Liver (tissue), 9 donors: ENCODE data around the gene SCGN. TPM values are rescaled to one million over a fixed set of nuclear protein-coding genes. Genes with fewer than 3 reads are reported as not detected.
A peak's percentile ranks its signal among the peaks of the same experiment; 100 is the strongest.

Source experiments
- DNase-seq: peaks from one replicate; pipeline ENCODE4 v3.0.0-alpha.2; 2017; ENCODE audit warnings: low spot score
- H3K27ac ChIP-seq, 2 donors: one replicate each; pipeline ENCODE4 v1.7.0; 2013; ENCODE audit warnings: inconsistent platforms in 2 of 2, low read length in 2 of 2, control low read depth in 1 of 2, low read depth in 1 of 2, mild to moderate bottlenecking in 1 of 2
- H3K27me3 ChIP-seq, 4 donors: one replicate each; pipeline versions ENCODE4 v1.6.1 to v1.7.0; 2013; ENCODE audit warnings: low read length in 3 of 4, inconsistent platforms in 1 of 4, mild to moderate bottlenecking in 1 of 4, moderate library complexity in 1 of 4; ENCODE audit not compliant: control insufficient read depth in 4 of 4, insufficient read depth in 4 of 4
- H3K36me3 ChIP-seq, 4 donors: one replicate each; pipeline versions ENCODE4 v1.6.1 to v1.7.0; 2013; ENCODE audit warnings: low read length in 3 of 4, mild to moderate bottlenecking in 3 of 4, low read depth in 1 of 4, moderate library complexity in 1 of 4; ENCODE audit not compliant: control insufficient read depth in 4 of 4, insufficient read depth in 3 of 4
- H3K4me1 ChIP-seq, 4 donors: one replicate each; pipeline versions ENCODE4 v1.6.1 to v1.7.0; 2013; ENCODE audit warnings: low read length in 3 of 4, mild to moderate bottlenecking in 3 of 4, moderate library complexity in 1 of 4; ENCODE audit not compliant: control insufficient read depth in 4 of 4, insufficient read depth in 4 of 4
- H3K4me3 ChIP-seq, 3 donors: one replicate each; pipeline versions ENCODE4 v1.6.1 to v1.7.0; 2013; ENCODE audit warnings: low read length in 3 of 3, control low read depth in 1 of 3, low read depth in 1 of 3, mild to moderate bottlenecking in 1 of 3
- H3K9ac ChIP-seq, 2 donors: one replicate each; pipeline ENCODE4 v1.7.0; 2013; ENCODE audit warnings: low read length in 2 of 2, mild to moderate bottlenecking in 2 of 2, moderate library complexity in 2 of 2, control low read depth in 1 of 2, low read depth in 1 of 2
- H3K9me3 ChIP-seq, 4 donors: one replicate each; pipeline versions ENCODE4 v1.6.1 to v1.7.0; 2013; ENCODE audit warnings: low read length in 3 of 4; ENCODE audit not compliant: control insufficient read depth in 4 of 4
- EGR1 ChIP-seq, 2 donors: IDR thresholded peaks; 2 replicates each; pipeline ENCODE4 v1.6.1; 2016 to 2018; ENCODE audit warnings: antibody characterized with exemption in 2 of 2, low read depth in 2 of 2
- FOXA1 ChIP-seq: IDR thresholded peaks from 2 replicates; pipeline ENCODE4 v1.6.1; 2016; ENCODE audit warnings: antibody characterized with exemption
- FOXA2 ChIP-seq: IDR thresholded peaks from 2 replicates; pipeline ENCODE4 v1.6.1; 2016; ENCODE audit warnings: antibody characterized with exemption
- GABPA ChIP-seq, 2 donors: IDR thresholded peaks in 1 of 2; conservative IDR thresholded peaks in 1 of 2; 2 replicates each; pipeline ENCODE4 v1.6.1; 2016; ENCODE audit warnings: antibody characterized with exemption in 2 of 2, mild to moderate bottlenecking in 1 of 2, moderate library complexity in 1 of 2
- HNF4A ChIP-seq, 2 donors: conservative IDR thresholded peaks; 2 replicates each; pipeline ENCODE4 v1.6.1; 2016; ENCODE audit warnings: antibody characterized with exemption in 2 of 2, mild to moderate bottlenecking in 2 of 2
- HNF4G ChIP-seq: IDR thresholded peaks from 2 replicates; pipeline ENCODE4 v1.6.1; 2016; ENCODE audit warnings: antibody characterized with exemption
- JUND ChIP-seq, 2 donors: IDR thresholded peaks; 2 replicates each; pipeline ENCODE4 v1.6.1; 2016; ENCODE audit warnings: antibody characterized with exemption in 2 of 2
- NR2F2 ChIP-seq: IDR thresholded peaks from 2 replicates; pipeline ENCODE4 v1.6.1; 2016; ENCODE audit warnings: antibody characterized with exemption
- RAD21 ChIP-seq, 2 donors: IDR thresholded peaks; 2 replicates each; pipeline ENCODE4 v1.6.1; 2016; ENCODE audit warnings: antibody characterized with exemption in 2 of 2, mild to moderate bottlenecking in 2 of 2
- RXRA ChIP-seq, 2 donors: IDR thresholded peaks; 2 replicates each; pipeline ENCODE4 v1.6.1; 2017 to 2018; ENCODE audit warnings: antibody characterized with exemption in 2 of 2, mild to moderate bottlenecking in 1 of 2
- SP1 ChIP-seq: IDR thresholded peaks from 2 replicates; pipeline ENCODE4 v1.6.1; 2018; ENCODE audit warnings: antibody characterized with exemption, mild to moderate bottlenecking
- TAF1 ChIP-seq: conservative IDR thresholded peaks from 2 replicates; pipeline ENCODE4 v1.6.1; 2016; ENCODE audit warnings: antibody characterized with exemption, mild to moderate bottlenecking
- YY1 ChIP-seq: IDR thresholded peaks from 2 replicates; pipeline ENCODE4 v1.6.1; 2016; ENCODE audit warnings: antibody characterized with exemption, mild to moderate bottlenecking
- WGBS: extraction: QIAGEN DNeasy Blood & Tissue Kit; methylation state at CpG from one replicate; pipeline ENCODE4 v1.1.7; 2013; 5-methylcytosine and 5-hydroxymethylcytosine counted together
- polyA plus RNA-seq, 2 donors: library from polyadenylated mRNA; stranded (reverse) in 1 of 2; unstranded in 1 of 2; fragments of 200-250 nt in 1 of 2; fragments of >200 nt in 1 of 2; fragmentation: Nextera tagmentation in 1 of 2; extraction: Ambion mirVana in 1 of 2; gene quantifications; one replicate each; pipeline versions ENCODE4 v1.2.1 to v1.2.3, GENCODE V29; 2013 to 2015
- total RNA-seq, 2 donors: library from RNA; depleted of rRNA; stranded (reverse); fragments of >200 nt; gene quantifications; one replicate each; pipeline ENCODE4 v1.2.3, GENCODE V29; 2014
- TF ChIP-seq, protein P1 (sequence below): IDR thresholded peaks from 2 replicates; pipeline ENCODE4 v1.6.1; 2016; ENCODE audit warnings: antibody characterized with exemption, mild to moderate bottlenecking
- TF ChIP-seq, protein P2 (sequence below): IDR thresholded peaks from 2 replicates; pipeline ENCODE4 v1.6.1; 2016; ENCODE audit warnings: antibody characterized with exemption
- TF ChIP-seq, protein P3 (sequence below): fragments of 150-350 bp; IDR thresholded peaks from 2 replicates; pipeline ENCODE4 v1.5.1; 2017; ENCODE audit warnings: improper control_type of control experiment, low read depth, low read length; ENCODE audit not compliant: missing input control
- TF ChIP-seq, protein P4 (sequence below): IDR thresholded peaks from 2 replicates; pipeline ENCODE4 v1.6.1; 2016; ENCODE audit warnings: antibody characterized with exemption
- TF ChIP-seq, protein P5 (sequence below): IDR thresholded peaks from 2 replicates; pipeline ENCODE4 v1.6.1; 2016; ENCODE audit warnings: antibody characterized with exemption
- donor health status: healthy.
- donor health status: healthy.
- donor health status: healthy.
- donor health status: healthy.
- donor health status: healthy.

The SCGN gene, protein sequence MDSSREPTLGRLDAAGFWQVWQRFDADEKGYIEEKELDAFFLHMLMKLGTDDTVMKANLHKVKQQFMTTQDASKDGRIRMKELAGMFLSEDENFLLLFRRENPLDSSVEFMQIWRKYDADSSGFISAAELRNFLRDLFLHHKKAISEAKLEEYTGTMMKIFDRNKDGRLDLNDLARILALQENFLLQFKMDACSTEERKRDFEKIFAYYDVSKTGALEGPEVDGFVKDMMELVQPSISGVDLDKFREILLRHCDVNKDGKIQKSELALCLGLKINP
- total RNA-seq (1 to 10 TPM in 1 of 2 donors, under 1 TPM in 1; 0.28 to 5.0 TPM), polyA plus RNA-seq (1 to 10 TPM in 1 of 2 donors, under 1 TPM in 1; 0.54 to 8.1 TPM)

DNA sequence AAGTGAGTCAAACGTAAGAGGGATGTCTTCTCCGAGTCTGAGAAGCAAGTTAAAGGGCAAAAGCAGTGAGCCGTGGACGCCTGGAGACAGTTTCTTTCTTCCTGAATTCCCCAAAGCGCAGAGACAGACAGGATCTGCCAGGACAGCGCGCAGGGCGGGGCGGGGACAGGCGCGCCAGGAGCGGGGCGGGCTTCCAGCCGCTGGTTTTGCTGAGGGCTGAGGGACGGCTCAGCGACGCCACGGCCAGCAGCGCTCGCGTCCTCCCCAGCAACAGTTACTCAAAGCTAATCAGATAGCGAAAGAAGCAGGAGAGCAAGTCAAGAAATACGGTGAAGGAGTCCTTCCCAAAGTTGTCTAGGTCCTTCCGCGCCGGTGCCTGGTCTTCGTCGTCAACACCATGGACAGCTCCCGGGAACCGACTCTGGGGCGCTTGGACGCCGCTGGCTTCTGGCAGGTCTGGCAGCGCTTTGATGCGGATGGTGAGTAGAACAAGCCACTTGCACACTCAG is at the start of gene SCGN:
Gene SCGN, plus strand, starts transcription at position 209 of the 509 bp plus-strand sequence. Its CDS starts 189 bp downstream, at position 398.
- 7% methylated on average over 35 of the region's 35 CpGs for WGBS
- Histone ChIP-seq H3K9ac (no peak within 1 kb of the TSS), H3K36me3 (no peaks in the 10 kb centered on the region), H3K27me3 (peaks cover 0 to 17% (median 5%) of the 10 kb centered on the region in 4 donors), H3K4me3 (peak within 1 kb of the TSS in 1 of 3 donors; percentile 28), H3K27ac (no peak within 1 kb of the TSS), H3K9me3 (no peaks in the 10 kb centered on the region), H3K4me1 (peaks cover 0 to 5% (median 1%) of the 10 kb centered on the region in 4 donors)
- peak; percentile 75 for DNase-seq
- no peak for TF ChIP-seq RXRA (IDR thresholded peaks at IDR 0.05)
- TF ChIP-seq, protein P1, sequence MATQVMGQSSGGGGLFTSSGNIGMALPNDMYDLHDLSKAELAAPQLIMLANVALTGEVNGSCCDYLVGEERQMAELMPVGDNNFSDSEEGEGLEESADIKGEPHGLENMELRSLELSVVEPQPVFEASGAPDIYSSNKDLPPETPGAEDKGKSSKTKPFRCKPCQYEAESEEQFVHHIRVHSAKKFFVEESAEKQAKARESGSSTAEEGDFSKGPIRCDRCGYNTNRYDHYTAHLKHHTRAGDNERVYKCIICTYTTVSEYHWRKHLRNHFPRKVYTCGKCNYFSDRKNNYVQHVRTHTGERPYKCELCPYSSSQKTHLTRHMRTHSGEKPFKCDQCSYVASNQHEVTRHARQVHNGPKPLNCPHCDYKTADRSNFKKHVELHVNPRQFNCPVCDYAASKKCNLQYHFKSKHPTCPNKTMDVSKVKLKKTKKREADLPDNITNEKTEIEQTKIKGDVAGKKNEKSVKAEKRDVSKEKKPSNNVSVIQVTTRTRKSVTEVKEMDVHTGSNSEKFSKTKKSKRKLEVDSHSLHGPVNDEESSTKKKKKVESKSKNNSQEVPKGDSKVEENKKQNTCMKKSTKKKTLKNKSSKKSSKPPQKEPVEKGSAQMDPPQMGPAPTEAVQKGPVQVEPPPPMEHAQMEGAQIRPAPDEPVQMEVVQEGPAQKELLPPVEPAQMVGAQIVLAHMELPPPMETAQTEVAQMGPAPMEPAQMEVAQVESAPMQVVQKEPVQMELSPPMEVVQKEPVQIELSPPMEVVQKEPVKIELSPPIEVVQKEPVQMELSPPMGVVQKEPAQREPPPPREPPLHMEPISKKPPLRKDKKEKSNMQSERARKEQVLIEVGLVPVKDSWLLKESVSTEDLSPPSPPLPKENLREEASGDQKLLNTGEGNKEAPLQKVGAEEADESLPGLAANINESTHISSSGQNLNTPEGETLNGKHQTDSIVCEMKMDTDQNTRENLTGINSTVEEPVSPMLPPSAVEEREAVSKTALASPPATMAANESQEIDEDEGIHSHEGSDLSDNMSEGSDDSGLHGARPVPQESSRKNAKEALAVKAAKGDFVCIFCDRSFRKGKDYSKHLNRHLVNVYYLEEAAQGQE: peak; percentile 100

DNA sequence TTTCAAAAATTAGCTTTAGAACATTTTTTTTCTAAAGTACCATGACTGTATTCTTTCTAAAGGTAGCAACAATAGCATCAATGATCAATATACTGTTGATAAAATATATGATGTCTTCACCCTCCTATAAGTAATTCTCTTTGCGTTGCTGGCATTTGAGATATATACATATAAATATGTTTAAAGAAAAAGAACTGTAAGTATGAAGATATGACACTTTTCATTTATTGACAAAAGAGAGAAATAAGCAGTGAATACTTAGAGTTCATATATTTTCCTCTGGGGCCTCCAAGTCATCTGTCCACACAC is 49.4 kb upstream of the SCGN start:
- WGBS: 98% methylated on average over 1 of the region's 1 CpG
- Histone ChIP-seq H3K4me3 (no peak overlapping the region), H3K27ac (no peak overlapping the region), H3K4me1 (no peaks in the 10 kb centered on the region), H3K36me3 (peaks cover 0 to 2% (median 0%) of the 10 kb centered on the region in 4 donors), H3K9me3 (no peaks in the 10 kb centered on the region), H3K27me3 (no peaks in the 10 kb centered on the region), H3K9ac (no peak overlapping the region)
- DNase-seq: no peak
- TF ChIP-seq, protein P2, sequence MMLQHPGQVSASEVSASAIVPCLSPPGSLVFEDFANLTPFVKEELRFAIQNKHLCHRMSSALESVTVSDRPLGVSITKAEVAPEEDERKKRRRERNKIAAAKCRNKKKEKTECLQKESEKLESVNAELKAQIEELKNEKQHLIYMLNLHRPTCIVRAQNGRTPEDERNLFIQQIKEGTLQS: no peak
- TF ChIP-seq GABPA (IDR thresholded peaks at IDR 0.05 in 1 of 2, conservative IDR thresholded peaks at IDR 0.05 in 1 of 2) (no peak), HNF4A (conservative IDR thresholded peaks at IDR 0.05) (no peak), FOXA2 (no peak), EGR1 (IDR thresholded peaks at IDR 0.05; ENCODE audit: low read depth in 2 of 2) (no peak), HNF4G (no peak), YY1 (no peak), RAD21 (IDR thresholded peaks at IDR 0.05) (no peak), TAF1 (no peak), SP1 (no peak), RXRA (IDR thresholded peaks at IDR 0.05) (no peak), NR2F2 (no peak), FOXA1 (no peak), JUND (IDR thresholded peaks at IDR 0.05) (no peak)
- TF ChIP-seq, protein P3, sequence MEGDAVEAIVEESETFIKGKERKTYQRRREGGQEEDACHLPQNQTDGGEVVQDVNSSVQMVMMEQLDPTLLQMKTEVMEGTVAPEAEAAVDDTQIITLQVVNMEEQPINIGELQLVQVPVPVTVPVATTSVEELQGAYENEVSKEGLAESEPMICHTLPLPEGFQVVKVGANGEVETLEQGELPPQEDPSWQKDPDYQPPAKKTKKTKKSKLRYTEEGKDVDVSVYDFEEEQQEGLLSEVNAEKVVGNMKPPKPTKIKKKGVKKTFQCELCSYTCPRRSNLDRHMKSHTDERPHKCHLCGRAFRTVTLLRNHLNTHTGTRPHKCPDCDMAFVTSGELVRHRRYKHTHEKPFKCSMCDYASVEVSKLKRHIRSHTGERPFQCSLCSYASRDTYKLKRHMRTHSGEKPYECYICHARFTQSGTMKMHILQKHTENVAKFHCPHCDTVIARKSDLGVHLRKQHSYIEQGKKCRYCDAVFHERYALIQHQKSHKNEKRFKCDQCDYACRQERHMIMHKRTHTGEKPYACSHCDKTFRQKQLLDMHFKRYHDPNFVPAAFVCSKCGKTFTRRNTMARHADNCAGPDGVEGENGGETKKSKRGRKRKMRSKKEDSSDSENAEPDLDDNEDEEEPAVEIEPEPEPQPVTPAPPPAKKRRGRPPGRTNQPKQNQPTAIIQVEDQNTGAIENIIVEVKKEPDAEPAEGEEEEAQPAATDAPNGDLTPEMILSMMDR: no peak
- TF ChIP-seq, protein P4, sequence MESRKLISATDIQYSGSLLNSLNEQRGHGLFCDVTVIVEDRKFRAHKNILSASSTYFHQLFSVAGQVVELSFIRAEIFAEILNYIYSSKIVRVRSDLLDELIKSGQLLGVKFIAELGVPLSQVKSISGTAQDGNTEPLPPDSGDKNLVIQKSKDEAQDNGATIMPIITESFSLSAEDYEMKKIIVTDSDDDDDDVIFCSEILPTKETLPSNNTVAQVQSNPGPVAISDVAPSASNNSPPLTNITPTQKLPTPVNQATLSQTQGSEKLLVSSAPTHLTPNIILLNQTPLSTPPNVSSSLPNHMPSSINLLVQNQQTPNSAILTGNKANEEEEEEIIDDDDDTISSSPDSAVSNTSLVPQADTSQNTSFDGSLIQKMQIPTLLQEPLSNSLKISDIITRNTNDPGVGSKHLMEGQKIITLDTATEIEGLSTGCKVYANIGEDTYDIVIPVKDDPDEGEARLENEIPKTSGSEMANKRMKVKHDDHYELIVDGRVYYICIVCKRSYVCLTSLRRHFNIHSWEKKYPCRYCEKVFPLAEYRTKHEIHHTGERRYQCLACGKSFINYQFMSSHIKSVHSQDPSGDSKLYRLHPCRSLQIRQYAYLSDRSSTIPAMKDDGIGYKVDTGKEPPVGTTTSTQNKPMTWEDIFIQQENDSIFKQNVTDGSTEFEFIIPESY: no peak
- TF ChIP-seq, protein P1: no peak
- TF ChIP-seq, protein P5, sequence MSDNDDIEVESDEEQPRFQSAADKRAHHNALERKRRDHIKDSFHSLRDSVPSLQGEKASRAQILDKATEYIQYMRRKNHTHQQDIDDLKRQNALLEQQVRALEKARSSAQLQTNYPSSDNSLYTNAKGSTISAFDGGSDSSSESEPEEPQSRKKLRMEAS: no peak
